OCI-LY7 (cell line): ENCODE measurements around the gene SMC4. TPM values are rescaled to one million over a fixed set of nuclear protein-coding genes. Genes with fewer than 3 reads are reported as not detected.

Experiments
- BruUV-seq: library from RNA; stranded (reverse); fragments of 400-500 nt; replicated peaks from 2 replicates; lab custom pipeline; 2021; lab: Mats Ljungman, UMichigan
- CTCF ChIA-PET: fragments of 300-600 bp; sonication (Branson Sonifier 250); formaldehyde crosslinking; loops from one replicate; lab custom pipeline; 2022; ENCODE audit warnings: antibody characterized with exemption; ENCODE audit not compliant: unreplicated experiment; lab: Charles Lee
- POLR2A ChIA-PET: fragments of 300-600 bp; sonication (Branson Sonifier 250); formaldehyde crosslinking; loops from one replicate; lab custom pipeline; 2022; ENCODE audit warnings: antibody characterized with exemption; lab: Charles Lee
- DNase-seq: peaks from one replicate; pipeline ENCODE4 v3.0.0-alpha.2; 2015; ENCODE audit warnings: low spot score
- H2AFZ ChIP-seq: fragments of 200-600 bp; sonication (generic), shearing (Covaris generic); 2 replicates; pipeline ENCODE4 v1.6.1; 2014; ENCODE audit warnings: mild to moderate bottlenecking, antibody characterized with exemption, low read length, moderate library complexity
- H3K27ac ChIP-seq: fragments of 200-600 bp; sonication (generic); 2 replicates; pipeline ENCODE4 v1.5.1; 2014; ENCODE audit warnings: mixed run types, low read depth, mild to moderate bottlenecking, moderate library complexity, low read length, inconsistent platforms; ENCODE audit not compliant: poor library complexity, severe bottlenecking
- H3K36me3 ChIP-seq: fragments of 200-600 bp; sonication (generic); 2 replicates; pipeline ENCODE4 v1.6.1; 2014; ENCODE audit warnings: mild to moderate bottlenecking, antibody characterized with exemption, low read length, moderate library complexity, mixed read lengths; ENCODE audit not compliant: insufficient read depth
- H3K4me1 ChIP-seq: fragments of 200-600 bp; sonication (generic); 2 replicates; pipeline ENCODE4 v1.5.1; 2014; ENCODE audit warnings: mild to moderate bottlenecking, low read length; ENCODE audit not compliant: insufficient read depth, poor library complexity, severe bottlenecking
- H3K4me2 ChIP-seq: fragments of 200-600 bp; sonication (generic); 2 replicates; pipeline ENCODE4 v1.6.1; 2014; ENCODE audit warnings: mild to moderate bottlenecking, low read length
- H3K4me3 ChIP-seq: fragments of 200-600 bp; sonication (generic); 2 replicates; pipeline ENCODE4 v1.5.1; 2014; ENCODE audit warnings: mild to moderate bottlenecking, low read depth, low read length; ENCODE audit not compliant: poor library complexity, severe bottlenecking
- H3K79me2 ChIP-seq: fragments of 200-600 bp; sonication (generic); 2 replicates; pipeline ENCODE4 v1.6.1; 2016; ENCODE audit warnings: low read depth, mild to moderate bottlenecking, low read length, moderate library complexity, mixed read lengths; ENCODE audit not compliant: insufficient read depth
- H3K9me2 ChIP-seq: fragments of 200-600 bp; sonication (generic); 2 replicates; pipeline ENCODE4 v1.6.1; 2016; ENCODE audit warnings: mild to moderate bottlenecking, low read length, mixed read lengths; ENCODE audit not compliant: insufficient read depth
- H3K9me3 ChIP-seq: fragments of 200-600 bp; sonication (generic); 2 replicates; pipeline ENCODE4 v1.6.1; 2014; ENCODE audit warnings: mild to moderate bottlenecking, mixed run types, low read length, mixed read lengths
- H4K20me1 ChIP-seq: fragments of 200-600 bp; sonication (generic); 2 replicates; pipeline ENCODE4 v1.6.1; 2014; ENCODE audit warnings: mild to moderate bottlenecking, antibody characterized with exemption, low read length, moderate library complexity, mixed read lengths; ENCODE audit not compliant: insufficient read depth
- EZH2phosphoT487 ChIP-seq: fragments of 200-600 bp; sonication (generic); IDR thresholded peaks from 2 replicates; pipeline ENCODE4 v1.6.1; 2018; ENCODE audit warnings: low read depth, borderline replicate concordance, mild to moderate bottlenecking, mixed run types, antibody characterized with exemption, low read length, moderate library complexity, mixed read lengths
- intact Hi-C: fragments of 100-400 bp; cut with micrococcal nuclease; formaldehyde crosslinking; loops from one replicate; pipeline ENCODE4 v1.10.0; 2022; ENCODE audit not compliant: unreplicated experiment
- total RNA-seq, 2 experiments: library from RNA; depleted of rRNA in 1 of 2; stranded (reverse); fragments of >200 nt in 1 of 2; shearing (Covaris generic) in 1 of 2; gene quantifications; 2 replicates each; pipeline ENCODE4 v1.2.3, GENCODE V29; 2014 to 2022
- TF ChIP-seq, protein P1 (sequence below): fragments of 200-600 bp; sonication (generic); conservative IDR thresholded peaks from 2 replicates; pipeline ENCODE4 v1.5.1; 2014; ENCODE audit warnings: mild to moderate bottlenecking, antibody characterized with exemption, low read length, moderate library complexity, mixed read lengths

SMC4 gene
- total RNA-seq, 2 experiments from 2014 or later: 316 to 352 TPM

DNA sequence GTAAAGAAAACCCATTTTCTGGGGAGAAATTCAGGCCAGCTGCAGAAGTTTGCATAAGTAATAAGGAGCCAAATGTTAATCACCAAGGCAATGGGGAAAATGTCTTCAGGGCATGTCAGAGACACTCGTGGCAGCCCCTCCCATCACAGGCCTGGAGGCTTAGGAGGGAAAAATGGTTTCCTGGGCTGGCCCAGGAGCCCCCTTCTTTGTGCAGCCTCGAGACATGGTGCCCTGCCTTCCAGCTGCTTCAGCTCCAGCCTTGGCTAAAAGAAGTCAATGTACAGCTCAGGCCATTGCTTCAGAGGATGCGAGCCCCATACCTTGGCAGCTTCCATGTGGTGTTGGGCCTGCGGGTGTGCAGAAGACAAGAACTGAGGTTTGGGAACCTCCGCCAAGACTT is 70.7 kb downstream of the SMC4 start:
- H3K4me3 ChIP-seq: no peak overlapping the region
- no peaks in the 10 kb centered on the region for H3K9me2 ChIP-seq
- TF ChIP-seq, protein P1, sequence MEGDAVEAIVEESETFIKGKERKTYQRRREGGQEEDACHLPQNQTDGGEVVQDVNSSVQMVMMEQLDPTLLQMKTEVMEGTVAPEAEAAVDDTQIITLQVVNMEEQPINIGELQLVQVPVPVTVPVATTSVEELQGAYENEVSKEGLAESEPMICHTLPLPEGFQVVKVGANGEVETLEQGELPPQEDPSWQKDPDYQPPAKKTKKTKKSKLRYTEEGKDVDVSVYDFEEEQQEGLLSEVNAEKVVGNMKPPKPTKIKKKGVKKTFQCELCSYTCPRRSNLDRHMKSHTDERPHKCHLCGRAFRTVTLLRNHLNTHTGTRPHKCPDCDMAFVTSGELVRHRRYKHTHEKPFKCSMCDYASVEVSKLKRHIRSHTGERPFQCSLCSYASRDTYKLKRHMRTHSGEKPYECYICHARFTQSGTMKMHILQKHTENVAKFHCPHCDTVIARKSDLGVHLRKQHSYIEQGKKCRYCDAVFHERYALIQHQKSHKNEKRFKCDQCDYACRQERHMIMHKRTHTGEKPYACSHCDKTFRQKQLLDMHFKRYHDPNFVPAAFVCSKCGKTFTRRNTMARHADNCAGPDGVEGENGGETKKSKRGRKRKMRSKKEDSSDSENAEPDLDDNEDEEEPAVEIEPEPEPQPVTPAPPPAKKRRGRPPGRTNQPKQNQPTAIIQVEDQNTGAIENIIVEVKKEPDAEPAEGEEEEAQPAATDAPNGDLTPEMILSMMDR: no peak
- TF ChIP-seq EZH2phosphoT487: no peak
- H3K36me3 ChIP-seq: no peaks in the 10 kb centered on the region
- no peaks in the 10 kb centered on the region for H3K79me2 ChIP-seq
- no peaks in the 10 kb centered on the region for H4K20me1 ChIP-seq
- no peaks in the 10 kb centered on the region for H3K4me1 ChIP-seq
- BruUV-seq: no TSS peak
- DNase-seq: no peak
- H2AFZ ChIP-seq: no peak overlapping the region
- CTCF ChIA-PET: no interaction called here
- H3K4me2 ChIP-seq: no peak overlapping the region
- H3K27ac ChIP-seq: no peak overlapping the region
- POLR2A ChIA-PET: no interaction called here
- intact Hi-C loops: no loop called here
- 0 out of 2 replicates have a peak, but pooled peaks cover 5% of the 10 kb centered on the region for H3K9me3 ChIP-seq

DNA sequence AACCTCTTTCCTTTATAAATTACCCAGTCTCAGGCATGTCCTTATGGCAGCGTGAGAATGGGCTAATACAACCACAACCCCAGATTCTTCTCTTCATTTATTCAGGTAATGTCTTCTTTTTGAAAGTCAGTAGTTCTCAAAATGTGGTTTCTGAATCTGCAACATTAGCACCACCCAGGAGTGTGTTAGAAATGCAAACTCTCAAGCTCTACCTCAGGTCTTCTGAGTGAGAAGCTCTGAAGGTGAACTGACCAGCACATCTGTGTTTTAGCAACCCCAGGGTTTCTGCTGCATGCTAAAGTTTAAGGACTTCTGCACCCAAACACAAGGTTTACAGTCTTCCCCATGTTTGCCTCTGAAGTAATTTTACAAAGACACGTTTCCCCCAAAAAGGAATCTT is 72.4 kb downstream of the SMC4 start:
- Histone ChIP-seq H3K9me3 (0 out of 2 replicates have a peak, but pooled peaks cover 5% of the 10 kb centered on the region), H3K27ac (no peak overlapping the region), H3K79me2 (no peaks in the 10 kb centered on the region), H3K9me2 (no peaks in the 10 kb centered on the region), H2AFZ (no peak overlapping the region), H3K4me2 (no peak overlapping the region), H3K4me3 (no peak overlapping the region), H4K20me1 (no peaks in the 10 kb centered on the region), H3K36me3 (no peaks in the 10 kb centered on the region), H3K4me1 (no peaks in the 10 kb centered on the region)
- POLR2A ChIA-PET: interaction anchor here (0.6 kb wide), 1 partner anchor 58 kb away, joined by 6 read pairs; no protein-coding TSS in a partner anchor
- TF ChIP-seq, protein P1: no peak
- TF ChIP-seq EZH2phosphoT487: no peak
- intact Hi-C loops: no loop called here
- CTCF ChIA-PET: no interaction called here
- no TSS peak for BruUV-seq
- DNase-seq: no peak

DNA sequence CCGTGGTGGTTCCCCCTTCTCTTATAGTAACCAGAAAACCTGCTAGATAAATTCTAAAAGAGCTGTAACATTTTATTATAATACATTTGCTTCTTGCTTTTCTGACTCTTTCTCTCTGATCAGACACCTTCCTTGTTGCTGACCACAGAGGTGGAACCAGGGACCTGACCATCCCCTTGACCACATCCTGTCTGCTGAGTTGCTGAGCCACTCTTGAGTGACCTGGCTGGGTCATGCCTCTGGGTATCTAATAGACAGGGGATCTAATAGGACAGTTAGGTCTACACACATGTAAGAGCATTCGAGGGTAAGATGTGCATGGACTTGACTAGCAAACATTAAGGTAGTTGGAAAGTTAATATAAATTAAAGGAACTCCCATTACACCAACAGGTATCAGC is 72.9 kb downstream of the SMC4 start:
- TF ChIP-seq, protein P1: no peak
- no peak overlapping the region for H3K4me2 ChIP-seq
- H3K4me1 ChIP-seq: no peaks in the 10 kb centered on the region
- no peak for DNase-seq
- POLR2A ChIA-PET: interaction anchor here (0.6 kb wide), 1 partner anchor 58 kb away, joined by 6 read pairs; no protein-coding TSS in a partner anchor
- H3K36me3 ChIP-seq: no peaks in the 10 kb centered on the region
- H3K79me2 ChIP-seq: no peaks in the 10 kb centered on the region
- H3K4me3 ChIP-seq: no peak overlapping the region
- no peak overlapping the region for H2AFZ ChIP-seq
- intact Hi-C loops: no loop called here
- no peak overlapping the region for H3K27ac ChIP-seq
- H3K9me3 ChIP-seq: 0 out of 2 replicates have a peak, but pooled peaks cover 5% of the 10 kb centered on the region
- no peaks in the 10 kb centered on the region for H3K9me2 ChIP-seq
- CTCF ChIA-PET: no interaction called here
- H4K20me1 ChIP-seq: no peaks in the 10 kb centered on the region
- BruUV-seq: no TSS peak
